Limb (tissue), 2 donors: ENCODE data around the gene C4orf50.
"Not testable (repeated sequence)": the region's sequence is repeated elsewhere in the genome, so short reads cannot be mapped to it uniquely, and the experiment has no call there.

Experiments
- DNase-seq, 2 donors: peaks; one replicate each; pipeline ENCODE4 v3.0.0-alpha.2; 2016; ENCODE audit errors: extremely low spot score in 2 of 2

Gene C4orf50

GRCh38 chr4:5865896-5866599 lies 152.2 kb downstream of the C4orf50 start:
- DNase-seq, result no peak

- no peak for DNase-seq
Observed at GRCh38 chr4:5863461-5864113, 154.6 kb downstream of the C4orf50 start.

GRCh38 chr4:5858020-5858769 lies 160.0 kb downstream of the C4orf50 start:
- DNase-seq, result no peak

DNA sequence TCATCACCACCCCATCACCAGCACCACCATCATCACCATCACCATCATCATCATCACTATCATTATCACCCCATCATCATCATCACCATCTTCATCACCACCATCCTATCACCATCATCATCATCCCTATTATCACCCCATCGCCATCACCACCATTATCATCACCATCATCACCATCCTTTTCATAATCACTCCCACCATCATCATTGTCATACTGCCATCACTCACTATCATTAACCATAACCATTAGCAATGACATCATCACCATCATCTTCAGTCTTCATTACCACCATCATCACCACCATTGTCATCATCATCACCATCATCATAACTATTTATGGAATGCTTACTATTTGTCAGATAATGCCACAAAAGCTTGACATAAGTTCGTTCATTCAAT lies 161.0 kb downstream of the C4orf50 start:
- DNase-seq, result no peak

- not testable (repeated sequence) for DNase-seq
Observed at GRCh38 chr4:5856362-5856761, 161.9 kb downstream of the C4orf50 start.

DNA sequence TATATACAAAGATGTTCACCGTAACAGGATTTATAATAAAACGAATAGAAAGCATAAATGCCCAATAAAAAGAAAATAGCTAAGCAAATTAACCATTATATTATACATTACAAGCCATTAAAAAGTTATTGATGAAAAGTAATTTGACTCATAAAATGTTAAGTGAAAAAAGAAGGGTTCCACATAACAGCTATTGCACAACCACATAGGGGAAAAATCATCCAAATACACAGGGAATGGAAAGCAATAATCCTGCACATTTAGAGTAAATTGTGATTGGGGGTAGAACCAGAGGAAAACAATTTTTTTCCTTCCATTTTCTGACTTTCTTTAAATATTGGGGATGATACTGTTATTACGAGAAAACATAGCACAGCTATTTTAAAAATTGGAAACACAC lies 163.3 kb downstream of the C4orf50 start:
- DNase-seq, result no peak

DNA sequence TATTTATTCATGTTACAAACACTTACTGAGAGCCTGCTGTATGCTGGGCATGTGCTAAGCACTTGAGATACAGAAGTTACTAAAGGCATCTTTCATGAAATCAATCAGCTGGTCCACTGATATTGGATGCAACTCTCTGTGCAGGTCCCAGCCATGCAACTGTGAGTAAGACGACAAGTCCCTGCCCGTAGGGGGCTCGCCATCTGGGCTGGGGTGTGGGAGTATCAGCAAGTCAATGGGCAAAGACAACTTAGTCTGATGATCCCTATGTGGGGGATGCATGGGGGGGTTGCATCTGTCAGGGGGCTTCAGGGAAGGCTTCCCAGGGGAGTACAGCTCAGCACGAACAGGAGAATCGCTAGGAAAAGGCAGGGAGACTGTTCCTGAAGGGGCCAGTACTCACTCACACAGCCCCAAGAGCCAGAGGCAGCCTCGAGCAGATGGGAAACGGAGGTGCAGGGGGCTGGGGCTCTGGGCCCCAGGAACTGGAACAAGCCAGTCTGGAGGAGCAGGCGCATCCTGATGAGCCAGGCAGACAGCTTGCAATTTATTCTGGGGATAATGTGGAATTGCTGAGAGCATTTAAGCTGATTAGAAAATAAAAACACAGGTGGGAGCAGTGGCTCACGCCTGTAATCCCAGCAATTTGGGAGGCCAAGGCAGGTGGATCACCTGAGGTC lies 165.6 kb downstream of the C4orf50 start:
- no peak for DNase-seq

DNA sequence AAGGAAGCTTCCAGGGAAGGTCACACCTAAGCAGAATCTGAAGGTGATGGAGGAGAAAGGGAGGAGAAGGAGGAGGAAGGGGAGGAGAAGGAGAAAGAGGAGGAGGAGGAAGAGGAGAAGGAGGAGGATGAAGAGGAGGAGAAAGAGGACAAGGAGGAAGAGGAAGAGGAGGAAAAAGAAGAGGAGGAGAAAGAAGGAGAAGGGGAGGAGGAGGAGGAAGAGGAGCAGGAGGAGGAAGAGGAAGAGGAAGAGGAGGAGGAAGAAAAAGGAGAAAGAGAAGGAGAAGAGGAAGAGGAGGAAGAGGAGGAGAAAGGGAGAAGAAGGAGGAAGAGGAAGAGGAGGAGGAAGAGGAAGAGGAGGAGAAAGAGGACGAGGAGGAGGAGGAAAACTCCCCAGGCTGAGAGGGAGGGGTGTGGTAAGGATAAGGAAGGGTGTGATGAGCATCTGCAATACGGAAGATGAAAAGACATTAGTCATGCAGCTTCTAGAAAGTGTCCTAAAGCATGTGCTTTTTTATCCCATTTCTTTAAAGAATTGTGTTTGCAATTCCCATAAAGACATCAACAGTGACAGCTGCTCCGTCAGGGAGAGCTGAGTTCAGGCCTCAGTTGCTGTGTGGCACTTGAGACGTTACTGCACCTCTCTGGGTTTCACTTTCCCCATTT lies 166.5 kb downstream of the C4orf50 start:
- no peak for DNase-seq
